Endothelial cell (in vitro differentiated cells): Measurements from ENCODE around the gene NRAS. TPM values are rescaled to one million over a fixed set of nuclear protein-coding genes. Genes with fewer than 3 reads are reported as not detected.

Experiments used
- DNase-seq: peaks from one replicate; pipeline ENCODE4 v3.0.0; 2021; ENCODE audit warnings: low spot score
- H3K27ac Mint-ChIP-seq: one replicate; pipeline ENCODE4 v1.8.0; 2021; ENCODE audit warnings: mixed read lengths, inconsistent platforms; ENCODE audit not compliant: unreplicated experiment
- H3K27me3 Mint-ChIP-seq: one replicate; pipeline ENCODE4 v1.8.0; 2021; ENCODE audit warnings: mild to moderate bottlenecking, moderate library complexity, mixed read lengths, inconsistent platforms; ENCODE audit not compliant: unreplicated experiment
- H3K36me3 Mint-ChIP-seq: one replicate; pipeline ENCODE4 v1.8.0; 2021; ENCODE audit warnings: mild to moderate bottlenecking, low read depth, mixed read lengths, inconsistent platforms; ENCODE audit not compliant: unreplicated experiment
- H3K4me1 Mint-ChIP-seq: one replicate; pipeline ENCODE4 v1.8.0; 2021; ENCODE audit warnings: mild to moderate bottlenecking, mixed read lengths, inconsistent platforms; ENCODE audit not compliant: unreplicated experiment
- H3K4me3 Mint-ChIP-seq: one replicate; pipeline ENCODE4 v1.8.0; 2021; ENCODE audit warnings: mild to moderate bottlenecking, mixed read lengths, inconsistent platforms; ENCODE audit not compliant: unreplicated experiment
- H3K9me3 Mint-ChIP-seq: one replicate; pipeline ENCODE4 v1.8.0; 2021; ENCODE audit warnings: mixed read lengths, inconsistent platforms; ENCODE audit not compliant: unreplicated experiment
- CTCF ChIP-seq: fragments of 200-600 bp; sonication (generic); IDR thresholded peaks from one replicate; pipeline ENCODE4 v1.5.0; 2021; ENCODE audit warnings: antibody characterized with exemption; ENCODE audit not compliant: unreplicated experiment
- long read RNA-seq: library from polyadenylated mRNA; unstranded; transcript quantifications from one replicate; pipeline ENCODE4 v2.0.0, GENCODE V29; 2020; ENCODE audit not compliant: unreplicated experiment
- total RNA-seq: library from RNA; stranded (reverse); fragmentation: NEBNext Ultra II Directional; extraction: Animal tissue kit (Norgen Biotek cat#: 25700); gene quantifications from one replicate; pipeline ENCODE4 v1.2.1, GENCODE V29; 2021; ENCODE audit not compliant: unreplicated experiment

Gene NRAS
- total RNA-seq: 74.0 TPM
- long read RNA-seq, full-length matches to known transcripts: 27 of 30 reads
- long read RNA-seq, partial matches to known transcripts: 0 of 30 reads
- long read RNA-seq, other reads (novel, unspliced or antisense): 3 of 30 reads

- peak; percentile 95 for DNase-seq
- peaks cover 8% of the 10 kb centered on the region for H3K4me1 Mint-ChIP-seq
- no peaks in the 10 kb centered on the region for H3K9me3 Mint-ChIP-seq
- peaks cover 4% of the 10 kb centered on the region for H3K27me3 Mint-ChIP-seq
- peak within 1 kb of the TSS; percentile 100 for H3K27ac Mint-ChIP-seq
- peaks cover 51% of the 10 kb centered on the region for H3K36me3 Mint-ChIP-seq
- H3K4me3 Mint-ChIP-seq: peak within 1 kb of the TSS; percentile 100
- no peak for TF ChIP-seq CTCF
Observed at GRCh38 chr1:114716304-114717170, at the start of gene NRAS. Gene NRAS (minus strand): TSS chr1:114716771. CDS start chr1:114716160, 611 bp downstream.

GRCh38 chr1:114764689-114765088 lies 48.1 kb upstream of the NRAS start:
- TF ChIP-seq CTCF: peak; percentile 10
- Mint-ChIP-seq H3K9me3 (no peaks in the 10 kb centered on the region), H3K27me3 (no peaks in the 10 kb centered on the region), H3K4me3 (no peak overlapping the region), H3K4me1 (no peaks in the 10 kb centered on the region), H3K36me3 (peaks cover 6% of the 10 kb centered on the region), H3K27ac (no peak overlapping the region)
- no peak for DNase-seq

GRCh38 chr1:114758256-114758832 lies 41.8 kb upstream of the NRAS start:
- TF ChIP-seq CTCF: peak; percentile 10
- DNase-seq: no peak
- peak overlapping the region; percentile 99 for H3K4me3 Mint-ChIP-seq
- H3K27ac Mint-ChIP-seq: peak overlapping the region; percentile 98
- H3K27me3 Mint-ChIP-seq: peaks cover 9% of the 10 kb centered on the region
- peaks cover 21% of the 10 kb centered on the region for H3K36me3 Mint-ChIP-seq
- H3K4me1 Mint-ChIP-seq: peaks cover 37% of the 10 kb centered on the region
- H3K9me3 Mint-ChIP-seq: no peaks in the 10 kb centered on the region

GRCh38 chr1:114757455-114758255 lies 41.1 kb upstream of the NRAS start, which contains the start of gene CSDE1:
Gene CSDE1 (minus strand): TSS chr1:114757984. CDS start chr1:114739890, 18,094 bp downstream.
- Mint-ChIP-seq H3K4me3 (peak within 1 kb of the TSS; percentile 99), H3K9me3 (no peaks in the 10 kb centered on the region), H3K36me3 (peaks cover 17% of the 10 kb centered on the region), H3K27ac (peak within 1 kb of the TSS; percentile 98), H3K27me3 (peaks cover 9% of the 10 kb centered on the region), H3K4me1 (peaks cover 41% of the 10 kb centered on the region)
- TF ChIP-seq CTCF: peak; percentile 27
- peak; percentile 95 for DNase-seq
